Measurements from ENCODE around the gene NSL1. TPM values are rescaled to one million over a fixed set of nuclear protein-coding genes. Genes with fewer than 3 reads are reported as not detected.

NSL1 gene
- total and polyA plus RNA-seq, 2 experiments from 2014 or later = 41.4 to 44.8 TPM

DNA sequence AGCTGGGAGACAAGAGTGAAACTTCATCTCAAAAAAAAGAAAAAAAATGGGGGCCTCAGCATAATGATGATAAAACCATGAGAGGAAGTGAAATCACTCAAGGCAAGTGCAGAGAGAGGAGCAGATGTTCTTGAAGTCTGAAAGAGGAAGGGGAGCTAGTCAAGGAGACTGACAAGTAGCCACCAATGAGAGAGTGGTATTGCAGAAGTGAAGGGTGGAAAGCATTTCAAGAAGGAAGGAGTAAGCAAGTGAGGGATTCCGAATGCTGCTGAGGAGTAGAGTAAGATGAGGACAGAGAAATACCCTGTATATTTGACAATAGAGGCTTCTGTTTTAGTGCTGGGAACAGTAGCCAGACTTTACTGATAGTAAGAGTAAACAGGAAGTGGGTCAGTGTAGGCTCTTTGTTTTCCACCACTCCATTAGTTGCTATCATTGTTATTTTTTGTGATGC, 3.0 kb upstream of the NSL1 start:
- Histone ChIP-seq H3K27me3 (no peaks in the 10 kb centered on the region), H3K36me3 (peaks cover 14% of the 10 kb centered on the region), H3K4me1 (ENCODE audit: low read depth) (peaks cover 6% of the 10 kb centered on the region), H3K9me3 (ENCODE audit: low read depth) (no peaks in the 10 kb centered on the region), H3K4me3 (no peak overlapping the region), H3K27ac (no peak overlapping the region)
- TF ChIP-seq, protein P1, sequence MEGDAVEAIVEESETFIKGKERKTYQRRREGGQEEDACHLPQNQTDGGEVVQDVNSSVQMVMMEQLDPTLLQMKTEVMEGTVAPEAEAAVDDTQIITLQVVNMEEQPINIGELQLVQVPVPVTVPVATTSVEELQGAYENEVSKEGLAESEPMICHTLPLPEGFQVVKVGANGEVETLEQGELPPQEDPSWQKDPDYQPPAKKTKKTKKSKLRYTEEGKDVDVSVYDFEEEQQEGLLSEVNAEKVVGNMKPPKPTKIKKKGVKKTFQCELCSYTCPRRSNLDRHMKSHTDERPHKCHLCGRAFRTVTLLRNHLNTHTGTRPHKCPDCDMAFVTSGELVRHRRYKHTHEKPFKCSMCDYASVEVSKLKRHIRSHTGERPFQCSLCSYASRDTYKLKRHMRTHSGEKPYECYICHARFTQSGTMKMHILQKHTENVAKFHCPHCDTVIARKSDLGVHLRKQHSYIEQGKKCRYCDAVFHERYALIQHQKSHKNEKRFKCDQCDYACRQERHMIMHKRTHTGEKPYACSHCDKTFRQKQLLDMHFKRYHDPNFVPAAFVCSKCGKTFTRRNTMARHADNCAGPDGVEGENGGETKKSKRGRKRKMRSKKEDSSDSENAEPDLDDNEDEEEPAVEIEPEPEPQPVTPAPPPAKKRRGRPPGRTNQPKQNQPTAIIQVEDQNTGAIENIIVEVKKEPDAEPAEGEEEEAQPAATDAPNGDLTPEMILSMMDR (IDR thresholded peaks at IDR 0.05; ENCODE audit: low read depth, low read length) = no peak
- peak in 1 of 2 donors; percentile 32 for DNase-seq (ENCODE audit: low read depth in 1 of 2, low spot score in 1 of 2)

DNA sequence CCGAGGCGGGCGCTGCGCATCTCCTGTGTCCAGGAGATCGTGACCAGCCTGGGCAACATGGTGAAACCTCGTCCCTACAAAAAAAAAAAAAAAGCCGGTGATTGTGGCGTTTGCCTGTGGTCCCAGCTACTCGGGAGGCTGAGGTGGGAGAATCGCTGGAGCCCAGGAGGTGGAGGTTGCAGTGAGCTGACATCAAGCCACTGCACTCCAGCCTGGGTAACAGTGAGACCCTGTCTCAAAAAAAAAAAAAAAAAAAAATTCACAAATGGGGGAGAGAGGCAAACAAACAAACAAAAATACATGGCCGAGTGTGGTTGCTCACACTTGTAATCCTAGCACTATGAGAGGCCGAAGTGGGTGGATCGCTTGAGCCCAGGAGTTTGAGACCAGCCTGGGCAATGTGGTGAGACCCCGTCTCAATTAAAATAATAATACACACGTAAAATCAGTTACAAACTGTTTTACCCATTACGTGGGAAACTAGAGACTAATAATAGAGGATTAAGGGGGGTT, 875 bp upstream of the NSL1 start:
- no peak for DNase-seq (ENCODE audit: low read depth in 1 of 2, low spot score in 1 of 2)
- TF ChIP-seq, protein P1 (IDR thresholded peaks at IDR 0.05; ENCODE audit: low read depth, low read length) = no peak
- peaks cover 10% of the 10 kb centered on the region for H3K36me3 ChIP-seq
- H3K4me3 ChIP-seq = peak overlapping the region; percentile 79
- H3K27me3 ChIP-seq = no peaks in the 10 kb centered on the region
- H3K9me3 ChIP-seq (ENCODE audit: low read depth) = no peaks in the 10 kb centered on the region
- peaks cover 6% of the 10 kb centered on the region for H3K4me1 ChIP-seq (ENCODE audit: low read depth)
- peak overlapping the region; percentile 89 for H3K27ac ChIP-seq

DNA sequence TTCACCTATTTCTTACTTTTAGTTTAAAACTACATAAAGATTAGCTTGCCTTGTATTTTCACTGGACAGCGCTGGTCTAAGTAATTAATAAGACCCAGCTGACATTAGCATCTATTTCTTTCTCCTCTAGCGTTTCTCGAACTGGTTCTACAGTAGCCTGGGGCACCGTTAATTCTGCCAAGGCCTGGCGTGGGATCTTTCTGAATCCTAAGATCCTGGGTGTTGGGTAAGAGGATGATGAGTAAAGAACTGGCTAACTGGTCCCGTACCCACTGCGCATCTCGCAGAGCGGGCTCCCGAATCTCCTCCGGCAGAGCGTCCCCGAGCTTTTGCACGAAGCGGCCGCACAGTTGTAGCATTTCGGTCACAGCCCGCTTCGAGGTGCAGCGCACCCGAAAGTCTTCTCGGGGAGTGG, 309 bp downstream of the NSL1 start:
- Histone ChIP-seq H3K36me3 (peaks cover 8% of the 10 kb centered on the region), H3K27me3 (no peaks in the 10 kb centered on the region), H3K4me3 (peak overlapping the region; percentile 79), H3K4me1 (ENCODE audit: low read depth) (peaks cover 6% of the 10 kb centered on the region), H3K27ac (no peak overlapping the region), H3K9me3 (ENCODE audit: low read depth) (no peaks in the 10 kb centered on the region)
- peak in 1 of 2 donors; percentile 78 for DNase-seq (ENCODE audit: low read depth in 1 of 2, low spot score in 1 of 2)
- TF ChIP-seq, protein P1 (IDR thresholded peaks at IDR 0.05; ENCODE audit: low read depth, low read length) = no peak

DNA sequence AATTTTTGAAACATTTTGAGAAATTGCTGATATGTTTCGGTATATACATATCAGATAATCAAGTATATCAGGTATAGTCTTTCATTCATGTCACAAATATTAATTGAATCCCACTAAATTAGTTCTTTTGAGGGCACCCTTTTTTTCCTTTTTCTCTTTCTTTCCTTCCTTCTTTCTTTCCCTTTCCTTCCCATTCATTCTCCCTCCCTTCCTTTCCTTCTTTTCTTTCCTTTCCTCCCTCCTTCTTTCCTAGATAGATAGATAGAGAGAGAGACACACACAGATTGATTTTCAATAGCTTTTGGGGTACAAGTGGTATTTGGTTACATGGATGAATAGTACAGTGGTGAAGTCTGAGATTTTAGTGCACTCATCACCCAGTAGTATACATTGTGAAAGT, 5.7 kb downstream of the NSL1 start:
- Histone ChIP-seq H3K4me1 (ENCODE audit: low read depth) (peaks cover 5% of the 10 kb centered on the region), H3K9me3 (ENCODE audit: low read depth) (no peaks in the 10 kb centered on the region), H3K36me3 (peaks cover 36% of the 10 kb centered on the region), H3K4me3 (no peak overlapping the region), H3K27me3 (no peaks in the 10 kb centered on the region), H3K27ac (no peak overlapping the region)
- DNase-seq (ENCODE audit: low read depth in 1 of 2, low spot score in 1 of 2) = no peak
- TF ChIP-seq, protein P1 (IDR thresholded peaks at IDR 0.05; ENCODE audit: low read depth, low read length) = no peak

DNA sequence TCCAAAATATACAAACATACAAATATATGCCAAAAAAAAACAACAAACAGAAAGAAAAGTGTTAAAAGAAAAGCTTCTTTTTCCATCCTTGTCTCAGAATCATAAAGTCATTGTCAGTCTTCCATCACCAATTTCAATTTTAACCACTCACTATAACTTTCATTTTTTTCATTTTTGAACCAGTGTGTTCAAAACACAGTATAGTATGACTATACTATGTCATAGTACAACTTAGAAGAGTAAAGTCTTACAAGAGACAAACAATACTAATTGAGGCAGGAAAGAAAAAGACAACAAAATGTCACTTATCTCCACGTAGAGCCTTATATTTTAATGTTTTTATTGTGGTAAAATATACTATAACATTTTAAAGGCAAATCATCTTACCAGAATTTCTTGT, 7.6 kb downstream of the NSL1 start:
- Histone ChIP-seq H3K4me1 (ENCODE audit: low read depth) (no peaks in the 10 kb centered on the region), H3K4me3 (no peak overlapping the region), H3K9me3 (ENCODE audit: low read depth) (no peaks in the 10 kb centered on the region), H3K27ac (no peak overlapping the region), H3K27me3 (no peaks in the 10 kb centered on the region), H3K36me3 (peaks cover 41% of the 10 kb centered on the region)
- DNase-seq (ENCODE audit: low read depth in 1 of 2, low spot score in 1 of 2) = no peak
- TF ChIP-seq, protein P1 (IDR thresholded peaks at IDR 0.05; ENCODE audit: low read depth, low read length) = no peak

Data from cardiac muscle cell (in vitro differentiated cells and primary cell).